NCI-H1417 (cell line): ENCODE results near the gene IRF4.
A peak's percentile ranks its signal among the peaks of the same experiment; 100 is the strongest.

Experiments
- DNase-seq, 3 experiments: peaks; one replicate each; lab custom pipeline; 2025; lab: John Stamatoyannopoulos, UW

Gene IRF4

DNA sequence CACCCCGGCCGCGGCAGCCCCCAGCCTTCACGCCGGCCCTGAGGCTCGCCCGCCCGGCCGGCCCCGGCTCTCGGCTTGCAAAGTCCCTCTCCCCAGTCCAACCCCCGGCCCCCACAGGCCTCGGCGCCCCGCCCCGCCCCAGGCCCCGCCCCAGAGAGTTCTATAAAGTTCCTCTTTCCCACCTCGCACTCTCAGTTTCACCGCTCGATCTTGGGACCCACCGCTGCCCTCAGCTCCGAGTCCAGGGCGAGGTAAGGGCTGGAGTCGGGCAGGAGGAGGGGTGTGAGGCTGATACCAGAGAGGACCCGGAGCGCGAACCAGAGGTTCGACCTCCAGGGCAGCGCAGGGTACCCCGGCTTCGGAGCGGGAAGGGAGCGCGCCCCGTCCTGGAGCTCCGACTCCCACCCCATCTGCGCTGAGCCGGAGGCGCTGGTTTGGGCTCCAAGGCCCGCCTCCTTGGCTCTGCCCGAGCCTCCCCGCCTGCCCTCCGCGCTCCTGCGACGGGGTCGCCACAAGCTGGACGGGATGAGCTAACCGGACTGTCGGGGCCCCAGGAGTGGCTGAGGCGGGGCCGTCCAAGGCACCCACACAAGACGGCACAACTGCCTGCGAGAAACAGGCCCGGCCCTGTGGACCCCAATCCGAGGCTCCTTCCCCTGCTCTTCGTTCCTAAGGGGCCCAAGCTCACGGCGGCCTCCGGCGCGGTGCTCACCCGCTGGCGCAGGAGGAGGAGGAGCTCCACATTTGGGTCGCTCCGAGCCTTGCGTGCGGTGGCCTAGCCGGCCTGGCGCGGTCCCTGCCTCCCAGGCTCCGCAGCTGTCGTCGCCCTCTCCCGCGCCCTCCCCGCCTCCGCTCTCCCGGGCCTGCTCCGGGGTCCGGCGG is at the start of gene IRF4:
TSS of gene IRF4 (plus strand) at position 194 of the 882 bp plus-strand sequence. CDS start 1,401 bp downstream, outside the sequence.
- peak in 1 of 3 experiments; percentile 16 for DNase-seq

DNA sequence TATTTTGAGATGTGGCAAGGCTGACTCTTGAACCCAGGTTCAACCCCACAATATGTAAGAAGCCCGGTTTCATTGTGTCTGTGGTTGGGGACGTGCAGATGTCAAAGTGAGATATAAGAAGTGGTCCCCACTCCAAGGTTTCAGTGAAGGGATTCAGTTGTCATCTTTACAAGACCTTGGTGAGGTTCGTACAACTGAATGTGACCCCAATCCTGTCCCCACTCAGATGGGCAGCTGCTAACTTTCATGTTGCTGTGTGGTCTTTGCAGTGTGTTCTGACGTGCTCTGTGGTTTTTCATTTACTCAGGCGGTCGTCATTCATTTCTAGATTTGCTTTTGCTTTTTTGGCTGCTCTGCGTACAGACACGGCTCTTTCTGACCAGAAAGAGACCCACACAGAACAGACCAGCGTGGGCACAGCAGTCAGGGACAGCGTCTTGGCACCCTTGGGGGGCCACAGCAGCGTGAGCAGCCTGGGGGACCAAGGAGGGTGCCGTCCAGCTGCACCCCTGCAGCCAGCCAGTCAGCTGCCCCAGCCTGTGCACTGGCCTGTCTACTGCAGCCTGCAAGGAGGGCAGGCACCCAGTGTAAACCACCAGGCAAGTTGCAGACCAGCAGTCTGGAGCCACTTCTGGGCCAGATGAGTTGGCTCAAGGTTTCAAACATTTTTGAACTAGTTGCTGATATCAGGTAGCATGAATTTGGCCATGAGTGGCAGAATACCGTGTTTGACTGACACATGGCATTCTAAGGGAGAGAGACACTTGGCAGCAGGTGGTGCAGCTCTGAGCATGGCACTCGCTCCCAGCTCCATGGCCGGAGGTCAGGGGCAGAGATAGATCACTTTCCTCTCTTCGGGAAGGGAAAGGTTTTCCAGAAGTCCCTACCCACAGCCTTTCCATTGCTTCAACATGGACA is 49.4 kb upstream of the IRF4 start:
- DNase-seq: no peak

DNA sequence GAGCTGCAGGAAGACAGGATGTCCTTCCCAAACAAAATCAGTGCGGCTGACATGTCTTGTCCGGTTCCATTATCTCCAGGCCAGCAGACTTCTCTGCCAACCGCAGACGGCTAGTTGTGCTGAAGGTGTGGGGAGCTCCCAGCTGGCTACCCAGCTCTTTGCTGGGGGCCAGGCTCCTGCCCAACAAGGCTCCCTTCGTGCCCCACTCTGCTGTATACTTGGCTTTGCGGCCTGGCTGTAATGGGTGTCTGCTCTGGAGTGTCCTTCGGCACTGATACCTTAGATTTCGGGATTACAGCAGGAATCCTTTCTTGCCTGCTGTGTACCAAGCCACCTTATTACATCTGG is 48.7 kb upstream of the IRF4 start:
- DNase-seq: no peak

DNA sequence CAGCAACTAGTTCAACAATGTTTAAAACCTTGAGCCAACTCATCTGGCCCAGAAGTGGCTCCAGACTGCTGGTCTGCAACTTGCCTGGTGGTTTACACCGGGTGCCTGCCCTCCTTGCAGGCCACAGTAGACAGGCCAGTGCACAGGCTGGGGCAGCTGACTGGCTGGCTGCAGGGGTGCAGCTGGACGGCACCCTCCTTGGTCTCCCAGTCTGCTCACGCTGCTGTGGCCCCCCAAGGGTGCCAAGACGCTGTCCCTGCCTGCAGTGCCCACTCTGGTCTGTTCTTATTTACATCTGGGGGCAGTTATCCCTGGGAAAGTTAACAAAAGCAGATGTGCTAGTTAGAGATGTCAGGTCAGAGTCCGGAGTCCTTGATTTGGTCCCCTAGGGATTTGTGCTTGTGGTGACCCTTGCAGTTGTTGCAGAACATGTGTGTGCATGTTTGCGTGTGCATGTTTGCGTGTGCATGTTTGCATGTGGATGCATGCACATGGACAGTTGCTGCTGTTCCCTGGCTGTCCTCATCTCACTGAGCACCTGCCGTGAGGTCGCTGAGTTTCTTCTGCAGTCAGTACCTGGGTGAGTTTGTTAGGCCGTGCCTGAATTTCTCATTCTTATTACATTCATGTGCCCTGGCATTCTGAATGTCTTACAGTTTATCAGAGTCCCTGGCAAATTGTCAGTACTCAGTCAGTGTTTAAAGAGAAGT is 48.2 kb upstream of the IRF4 start:
- DNase-seq: no peak

DNA sequence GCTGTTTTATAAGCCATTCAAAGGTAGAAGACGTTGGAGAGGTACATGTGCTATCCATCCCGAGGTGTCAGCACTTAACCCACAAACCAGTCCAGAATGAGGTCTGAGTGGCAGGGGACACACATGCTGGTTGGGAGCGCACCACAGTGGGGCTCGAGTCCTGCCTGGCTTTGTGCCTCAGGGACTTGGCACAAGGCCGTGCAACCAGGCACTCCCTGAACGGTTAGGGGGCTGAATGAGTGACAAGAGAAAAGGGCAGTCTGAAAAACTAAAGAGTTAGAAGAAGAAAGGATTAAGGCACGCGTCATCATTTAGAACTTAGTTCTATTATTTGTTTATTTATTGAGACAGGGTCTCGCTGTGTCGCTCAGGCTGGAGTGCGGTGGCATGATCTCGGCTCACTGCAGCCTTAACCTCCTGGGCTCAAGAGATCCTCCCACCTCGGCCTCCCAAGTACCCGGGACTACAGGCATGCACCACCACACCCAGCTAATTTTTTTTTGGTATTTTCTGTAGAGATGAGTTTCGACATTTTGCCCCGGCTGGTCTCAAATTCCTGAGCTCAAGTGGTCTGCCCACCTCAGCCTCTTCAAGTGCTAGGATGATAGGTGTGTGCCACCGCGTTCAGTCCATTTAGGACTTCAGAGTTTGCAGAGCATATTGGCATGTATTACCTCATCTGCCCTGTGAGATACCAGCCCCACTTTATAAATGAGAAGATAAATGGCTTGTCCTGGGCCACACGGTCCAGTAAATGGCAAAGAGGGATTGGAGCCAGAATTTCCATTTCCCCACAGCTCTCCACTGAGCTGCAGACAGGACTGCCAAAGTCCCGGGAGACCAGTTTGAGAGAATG is 47.4 kb upstream of the IRF4 start:
- DNase-seq: no peak

DNA sequence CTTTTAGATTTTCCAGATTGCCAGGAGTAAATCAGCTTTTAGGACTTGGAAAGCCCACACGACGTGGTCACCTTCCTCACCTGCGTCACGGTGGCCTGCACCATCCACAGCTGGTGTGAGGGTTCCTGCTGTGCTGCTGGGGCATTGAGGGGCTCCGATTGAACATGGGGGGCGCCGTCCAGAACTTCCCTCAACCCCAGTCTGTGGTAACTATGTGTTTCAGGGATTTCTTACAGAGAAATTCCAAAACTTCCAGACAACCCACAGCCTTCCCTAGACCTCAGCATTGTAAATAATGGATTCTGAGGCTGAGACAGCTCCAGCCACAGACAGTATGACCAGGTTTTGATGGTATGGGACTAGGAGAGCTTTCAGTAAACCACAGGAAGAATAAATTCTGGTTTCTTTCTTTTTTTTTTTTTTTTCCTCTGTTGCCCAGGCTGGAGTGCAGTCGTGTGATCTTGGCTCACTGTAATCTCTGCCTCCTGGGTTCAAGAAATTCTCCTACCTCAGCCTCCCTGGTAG is 46.7 kb upstream of the IRF4 start:
- no peak for DNase-seq

DNA sequence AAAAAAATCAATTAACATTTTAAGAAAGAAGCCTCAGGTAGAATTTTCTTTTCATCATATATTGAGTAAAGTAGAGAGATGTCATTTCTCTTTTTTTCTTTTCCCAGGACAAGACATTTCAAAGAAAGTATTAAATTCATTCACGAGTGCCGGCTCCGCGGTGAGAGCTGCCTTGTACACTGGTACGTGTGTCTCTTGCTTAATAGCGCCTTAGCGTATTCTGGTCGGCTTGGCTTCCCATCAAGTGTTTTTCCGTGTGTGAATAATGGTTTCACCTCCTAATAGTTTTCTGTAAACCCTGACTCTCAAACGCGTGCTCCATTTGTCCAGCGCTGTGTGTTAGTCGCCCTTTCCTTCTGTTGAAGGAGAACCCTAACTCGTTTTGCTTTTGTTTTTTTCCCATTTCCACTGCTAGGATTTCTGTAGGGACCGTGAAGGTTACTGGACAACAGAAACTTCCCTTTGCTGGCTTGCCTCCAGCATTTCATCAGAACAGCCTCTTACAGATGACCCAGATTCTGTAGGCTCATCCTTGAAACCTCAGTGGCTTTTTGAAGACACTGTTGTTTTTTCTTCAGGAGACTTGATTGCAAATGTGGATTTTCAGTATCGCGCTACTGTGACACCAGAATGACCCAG is 45.7 kb upstream of the IRF4 start:
- no peak for DNase-seq

DNA sequence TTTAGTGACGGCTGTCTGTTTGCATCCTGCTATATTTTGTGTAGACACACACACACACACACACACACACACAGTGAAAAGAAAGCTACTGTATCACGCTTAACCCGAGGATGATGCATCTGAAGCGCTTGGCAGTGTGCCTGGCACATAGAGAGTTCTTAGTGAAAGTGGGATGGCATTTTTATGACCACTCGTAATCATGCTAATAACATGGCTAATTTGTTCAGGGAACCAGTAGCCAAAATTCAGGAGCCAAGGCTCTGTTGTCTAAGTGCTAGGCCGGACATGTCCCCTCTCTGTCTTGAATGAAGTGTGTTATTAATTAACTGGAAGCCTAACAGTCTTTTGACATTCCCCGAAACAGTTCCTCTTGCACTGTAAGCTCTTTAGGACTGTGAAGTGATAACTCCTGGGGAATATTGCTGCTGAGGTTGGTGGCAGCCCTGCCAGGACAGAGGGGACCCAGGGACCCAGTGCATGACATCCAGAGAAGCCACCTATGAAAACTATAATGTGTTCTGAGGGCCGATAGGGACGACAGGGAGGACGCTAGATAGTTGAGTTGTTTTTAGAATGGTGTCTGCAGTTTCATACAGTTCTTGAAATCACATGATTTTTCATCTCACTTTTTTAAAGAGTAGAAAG is 45.0 kb upstream of the IRF4 start:
- no peak for DNase-seq

DNA sequence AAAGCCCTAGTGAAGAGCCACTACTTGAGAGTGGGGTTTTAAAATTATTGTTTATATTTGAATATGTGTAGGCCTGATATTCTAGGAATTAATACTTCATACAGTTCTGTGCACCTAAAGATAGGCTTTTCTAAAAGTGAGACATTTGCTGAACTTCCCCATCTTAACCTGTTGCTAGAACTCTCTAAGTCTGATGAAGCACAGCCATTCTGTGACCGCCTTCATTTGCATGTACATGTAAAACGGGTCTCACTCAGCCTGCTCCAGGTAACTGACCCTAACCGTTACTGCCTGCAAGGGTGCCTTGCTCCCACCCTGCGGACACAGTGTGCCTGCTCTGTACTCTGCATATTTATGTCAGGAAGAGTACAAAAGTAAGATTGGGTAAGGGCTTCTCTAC is 44.3 kb upstream of the IRF4 start:
- DNase-seq: no peak

DNA sequence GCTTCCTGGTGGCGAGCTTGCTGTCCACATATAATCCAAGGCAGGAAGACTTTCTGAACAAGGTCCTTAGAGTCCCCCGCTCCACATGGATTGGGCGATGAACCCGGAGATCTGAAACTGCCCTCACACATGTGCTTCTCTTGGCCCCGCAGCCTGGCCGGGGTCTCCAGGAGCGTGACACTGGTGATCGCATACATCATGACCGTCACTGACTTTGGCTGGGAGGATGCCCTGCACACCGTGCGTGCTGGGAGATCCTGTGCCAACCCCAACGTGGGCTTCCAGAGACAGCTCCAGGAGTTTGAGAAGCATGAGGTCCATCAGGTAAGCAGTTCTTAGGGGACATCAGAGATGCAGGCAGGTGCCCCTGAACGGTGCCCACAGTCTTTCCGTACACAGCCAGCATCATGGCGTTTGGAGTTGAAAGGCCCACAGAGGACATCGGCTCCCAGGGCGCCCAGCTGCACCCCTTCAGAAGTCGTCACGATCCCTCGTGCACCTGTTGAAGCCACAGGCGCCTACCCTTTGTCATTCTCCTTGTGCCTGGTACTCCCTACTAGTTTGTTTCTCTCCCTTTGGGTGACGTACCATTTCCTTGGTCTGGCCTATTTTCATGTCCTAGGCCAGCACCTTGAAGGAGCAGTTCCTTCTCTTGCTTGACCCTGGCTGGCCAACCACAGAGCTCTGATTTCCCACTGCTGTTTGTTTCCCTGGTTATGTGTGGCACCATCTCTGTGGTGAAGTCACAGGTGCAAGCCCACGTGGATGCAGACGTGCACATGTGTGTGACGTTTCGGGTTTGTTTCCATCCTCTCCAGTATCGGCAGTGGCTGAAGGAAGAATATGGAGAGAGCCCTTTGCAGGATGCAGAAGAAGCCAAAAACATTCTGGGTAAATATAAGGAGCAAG is 43.3 kb upstream of the IRF4 start:
- DNase-seq: no peak

DNA sequence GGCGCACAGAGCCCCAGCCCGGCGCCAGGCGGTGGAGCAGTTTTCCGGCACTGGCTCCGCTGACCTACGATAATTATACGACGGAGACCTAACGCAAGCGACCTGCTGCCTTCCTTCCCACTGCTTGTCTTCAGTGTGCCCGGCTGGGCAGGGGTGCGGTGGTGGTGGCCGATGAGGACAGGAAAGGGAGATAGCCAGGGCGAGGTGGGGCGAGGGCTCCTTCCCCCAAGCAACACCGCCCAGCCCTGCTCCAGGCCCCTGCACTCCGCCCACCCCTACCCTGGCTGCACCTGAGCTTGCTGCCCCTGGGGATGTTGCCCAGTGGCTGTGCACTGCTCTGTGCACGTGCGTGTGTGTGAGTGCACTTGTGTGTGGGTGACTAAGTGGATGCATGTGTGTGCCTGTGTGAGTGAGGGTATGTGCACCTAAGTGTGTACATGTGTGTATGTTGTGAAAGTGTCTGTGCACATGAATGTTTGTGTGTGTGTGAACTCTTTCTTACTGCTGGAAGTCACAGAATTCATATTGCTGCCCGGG is 42.6 kb upstream of the IRF4 start:
- DNase-seq: no peak

DNA sequence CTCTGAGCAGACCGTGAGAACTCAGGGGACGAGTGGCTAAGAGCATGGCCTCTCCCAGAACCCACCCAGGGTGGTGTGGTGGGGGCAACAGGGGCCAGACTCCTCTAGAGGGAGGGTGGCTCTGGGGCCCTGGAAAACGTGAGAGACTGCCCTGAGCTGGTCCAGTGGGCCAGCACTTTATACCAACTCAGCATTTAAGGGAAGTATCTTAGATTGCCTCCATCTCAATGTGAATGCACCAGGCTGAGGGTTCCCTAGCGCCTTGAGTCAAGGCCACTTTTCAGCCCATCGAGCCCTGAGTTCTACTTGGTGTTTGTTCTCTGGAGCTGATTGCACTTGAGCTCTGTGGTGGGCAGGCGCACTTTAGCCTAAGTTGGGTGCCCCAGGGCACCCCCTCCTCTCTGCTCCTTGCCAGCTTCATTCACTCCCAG is 42.0 kb upstream of the IRF4 start:
- no peak for DNase-seq

DNA sequence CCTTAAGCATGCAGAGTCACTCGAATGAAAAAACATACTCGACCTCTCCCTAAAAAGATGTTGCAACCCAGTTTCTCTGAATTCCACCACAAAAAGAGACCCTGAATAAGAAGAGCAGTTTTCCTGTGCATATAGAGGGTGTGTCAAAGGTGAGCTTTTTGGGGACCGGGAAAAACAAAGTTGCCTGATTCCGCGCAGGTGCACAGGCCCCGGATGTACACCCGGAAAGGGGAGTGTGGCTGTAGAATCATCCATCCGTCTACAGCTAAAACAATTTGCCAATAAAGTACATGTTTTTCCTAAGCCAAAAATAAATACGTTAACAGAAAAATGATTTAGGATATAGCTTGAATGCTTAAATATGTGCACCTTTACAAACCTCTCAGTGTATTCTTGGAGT is 41.2 kb upstream of the IRF4 start:
- no peak for DNase-seq

DNA sequence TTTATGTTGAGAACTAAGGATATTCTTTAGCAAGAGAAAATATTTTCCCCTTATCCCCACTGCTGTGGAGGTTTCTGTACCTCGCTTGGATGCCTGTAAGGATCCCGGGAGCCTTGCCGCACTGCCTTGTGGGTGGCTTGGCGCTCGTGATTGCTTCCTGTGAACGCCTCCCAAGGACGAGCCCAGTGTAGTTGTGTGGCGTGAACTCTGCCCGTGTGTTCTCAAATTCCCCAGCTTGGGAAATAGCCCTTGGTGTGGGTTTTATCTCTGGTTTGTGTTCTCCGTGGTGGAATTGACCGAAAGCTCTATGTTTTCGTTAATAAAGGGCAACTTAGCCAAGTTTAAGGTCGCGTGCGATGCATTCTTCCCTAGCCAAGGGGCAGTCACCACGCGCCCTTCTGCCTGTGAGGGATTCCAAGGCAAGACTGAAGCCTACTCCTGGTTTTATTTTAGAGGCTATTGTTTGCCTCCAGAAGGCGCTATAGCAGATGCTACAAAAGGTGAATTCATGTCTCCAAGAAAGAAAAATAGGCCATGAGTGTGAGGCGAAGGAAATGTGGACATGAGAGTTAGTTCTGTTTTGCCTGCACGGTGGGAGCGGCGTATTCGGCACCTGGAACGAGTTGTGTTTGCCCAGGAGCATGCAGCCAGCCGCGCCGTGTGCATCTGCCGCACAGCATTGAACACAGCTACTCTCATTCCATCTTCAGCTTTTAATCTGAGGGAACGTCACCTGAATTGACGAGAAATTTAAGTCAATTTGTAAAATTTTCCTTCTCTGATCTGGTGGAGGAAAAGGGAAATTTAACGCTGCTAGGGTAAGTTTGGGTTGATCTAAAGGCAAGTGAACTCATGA is 40.3 kb upstream of the IRF4 start:
- no peak for DNase-seq

DNA sequence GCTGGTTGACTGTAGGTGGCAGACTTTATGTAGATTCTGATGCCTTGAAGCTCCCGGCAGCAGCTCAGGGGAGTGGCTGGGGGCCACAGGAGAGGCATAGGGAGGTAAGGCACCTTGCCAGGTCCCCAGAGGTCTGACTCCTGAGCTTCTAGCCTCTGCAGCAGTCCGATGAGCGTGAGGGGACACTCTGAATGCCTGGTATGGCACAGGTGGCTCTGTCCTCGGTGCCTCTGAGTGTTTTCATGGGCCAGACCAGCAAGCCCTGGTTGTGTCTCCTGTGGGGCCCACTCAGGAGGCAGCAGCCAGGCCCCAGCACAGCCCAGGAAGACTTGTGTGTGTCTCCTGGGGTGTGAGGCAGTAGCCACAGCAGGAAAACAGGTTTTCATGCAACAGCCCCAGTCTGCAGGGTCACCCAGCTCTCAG is 39.7 kb upstream of the IRF4 start:
- DNase-seq: no peak

DNA sequence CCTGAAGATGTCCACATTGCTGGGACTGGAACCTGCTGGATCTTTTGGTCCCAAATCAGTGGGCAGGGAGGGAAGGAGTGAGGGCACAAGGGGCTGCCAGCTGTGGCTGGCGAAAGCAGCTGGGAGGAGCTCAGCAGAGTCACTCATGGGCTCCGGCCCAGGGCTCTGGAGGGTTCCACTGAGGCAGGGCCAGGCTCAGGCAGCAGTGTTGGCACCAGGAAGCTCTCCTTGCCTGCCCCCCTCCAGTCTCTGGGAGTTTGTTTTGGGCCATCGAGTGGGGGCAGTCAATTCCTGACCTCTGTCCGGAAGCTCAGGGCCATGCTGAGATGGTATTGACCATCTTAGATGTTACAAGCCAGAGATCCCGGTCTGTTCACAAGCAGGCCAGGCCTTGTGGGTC is 39.1 kb upstream of the IRF4 start:
- no peak for DNase-seq

DNA sequence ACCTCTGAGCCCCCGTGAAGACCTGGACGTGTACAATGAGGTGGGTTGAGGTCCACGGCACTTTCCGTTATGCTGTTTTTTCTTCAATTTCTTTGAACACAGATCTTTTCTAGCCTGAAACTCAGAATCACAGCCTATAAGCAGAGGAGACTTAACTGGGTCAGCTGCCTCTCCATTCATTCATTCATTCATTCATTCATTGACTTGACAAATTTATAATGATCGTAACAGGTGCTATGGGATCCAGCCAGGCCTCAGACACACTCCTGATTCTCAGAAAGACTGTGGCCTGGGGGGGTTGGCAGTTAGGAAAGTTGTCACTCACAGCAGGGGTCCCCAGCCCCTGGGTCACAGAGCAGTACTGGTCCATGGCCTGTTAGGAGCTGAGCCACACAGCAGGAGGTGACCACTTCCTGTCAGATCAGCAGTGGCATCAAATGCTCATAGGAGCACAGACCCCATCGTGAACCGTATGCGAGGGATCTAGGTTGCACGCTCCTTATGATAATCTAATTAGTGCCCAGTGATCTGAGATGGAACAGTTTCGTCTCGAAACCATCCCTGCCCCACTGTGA is 38.6 kb upstream of the IRF4 start:
- no peak for DNase-seq
